ENCODE measurements around the gene LAD1. TPM values are rescaled to one million over a fixed set of nuclear protein-coding genes. Genes with fewer than 3 reads are reported as not detected.

LAD1 gene
- total and polyA plus RNA-seq, 8 donors = 11.5 to 37.6 (median 12.0) TPM

- no peaks in the 10 kb centered on the region for H3K4me1 ChIP-seq
- TF ChIP-seq, protein P1, sequence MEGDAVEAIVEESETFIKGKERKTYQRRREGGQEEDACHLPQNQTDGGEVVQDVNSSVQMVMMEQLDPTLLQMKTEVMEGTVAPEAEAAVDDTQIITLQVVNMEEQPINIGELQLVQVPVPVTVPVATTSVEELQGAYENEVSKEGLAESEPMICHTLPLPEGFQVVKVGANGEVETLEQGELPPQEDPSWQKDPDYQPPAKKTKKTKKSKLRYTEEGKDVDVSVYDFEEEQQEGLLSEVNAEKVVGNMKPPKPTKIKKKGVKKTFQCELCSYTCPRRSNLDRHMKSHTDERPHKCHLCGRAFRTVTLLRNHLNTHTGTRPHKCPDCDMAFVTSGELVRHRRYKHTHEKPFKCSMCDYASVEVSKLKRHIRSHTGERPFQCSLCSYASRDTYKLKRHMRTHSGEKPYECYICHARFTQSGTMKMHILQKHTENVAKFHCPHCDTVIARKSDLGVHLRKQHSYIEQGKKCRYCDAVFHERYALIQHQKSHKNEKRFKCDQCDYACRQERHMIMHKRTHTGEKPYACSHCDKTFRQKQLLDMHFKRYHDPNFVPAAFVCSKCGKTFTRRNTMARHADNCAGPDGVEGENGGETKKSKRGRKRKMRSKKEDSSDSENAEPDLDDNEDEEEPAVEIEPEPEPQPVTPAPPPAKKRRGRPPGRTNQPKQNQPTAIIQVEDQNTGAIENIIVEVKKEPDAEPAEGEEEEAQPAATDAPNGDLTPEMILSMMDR (IDR thresholded peaks at IDR 0.05) = no peak
- intact Hi-C loops (cut with DNase I) = loop anchor here in 1 of 2 donors (10.0 kb wide), 1 partner anchor 104 kb away; no protein-coding TSS in a partner anchor
- ATAC-seq (no peak), DNase-seq (no peak)
- no peaks in the 10 kb centered on the region for H3K36me3 ChIP-seq
- no peak overlapping the region for H3K4me3 ChIP-seq
- no peak overlapping the region for H3K27ac ChIP-seq
- no peaks in the 10 kb centered on the region for H3K27me3 ChIP-seq
- no peaks in the 10 kb centered on the region for H3K9me3 ChIP-seq
Observed at GRCh38 chr1:201359031-201359872, 39.9 kb downstream of the LAD1 start.

DNA sequence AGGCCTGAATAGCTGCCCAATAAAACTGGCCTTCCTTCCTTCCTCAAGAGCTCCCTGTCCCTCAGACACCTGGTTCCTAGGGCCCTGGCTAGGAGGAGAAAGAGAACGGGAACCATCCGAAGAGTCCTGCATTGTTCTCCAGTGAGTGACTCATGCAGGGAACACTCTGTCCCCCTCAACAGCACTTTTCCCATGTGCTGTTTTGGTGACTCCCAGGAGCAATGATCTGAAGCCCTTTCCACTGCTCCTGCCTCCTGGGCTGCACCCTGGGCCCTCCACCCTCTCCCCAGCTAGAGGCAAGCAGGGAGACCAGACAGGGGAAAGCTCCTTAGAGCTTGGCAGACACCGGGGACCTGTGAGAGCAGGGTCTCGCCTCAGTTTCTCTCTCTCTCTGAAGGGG, 40.5 kb downstream of the LAD1 start:
- H3K4me3 ChIP-seq = no peak overlapping the region
- H3K27me3 ChIP-seq = no peaks in the 10 kb centered on the region
- intact Hi-C loops (cut with DNase I) = loop anchor here in 1 of 2 donors (10.0 kb wide), 1 partner anchor 104 kb away; no protein-coding TSS in a partner anchor
- DNase-seq (no peak), ATAC-seq (no peak)
- H3K27ac ChIP-seq = no peak overlapping the region
- no peaks in the 10 kb centered on the region for H3K4me1 ChIP-seq
- TF ChIP-seq, protein P1 (IDR thresholded peaks at IDR 0.05) = no peak
- no peaks in the 10 kb centered on the region for H3K9me3 ChIP-seq
- H3K36me3 ChIP-seq = no peaks in the 10 kb centered on the region

DNA sequence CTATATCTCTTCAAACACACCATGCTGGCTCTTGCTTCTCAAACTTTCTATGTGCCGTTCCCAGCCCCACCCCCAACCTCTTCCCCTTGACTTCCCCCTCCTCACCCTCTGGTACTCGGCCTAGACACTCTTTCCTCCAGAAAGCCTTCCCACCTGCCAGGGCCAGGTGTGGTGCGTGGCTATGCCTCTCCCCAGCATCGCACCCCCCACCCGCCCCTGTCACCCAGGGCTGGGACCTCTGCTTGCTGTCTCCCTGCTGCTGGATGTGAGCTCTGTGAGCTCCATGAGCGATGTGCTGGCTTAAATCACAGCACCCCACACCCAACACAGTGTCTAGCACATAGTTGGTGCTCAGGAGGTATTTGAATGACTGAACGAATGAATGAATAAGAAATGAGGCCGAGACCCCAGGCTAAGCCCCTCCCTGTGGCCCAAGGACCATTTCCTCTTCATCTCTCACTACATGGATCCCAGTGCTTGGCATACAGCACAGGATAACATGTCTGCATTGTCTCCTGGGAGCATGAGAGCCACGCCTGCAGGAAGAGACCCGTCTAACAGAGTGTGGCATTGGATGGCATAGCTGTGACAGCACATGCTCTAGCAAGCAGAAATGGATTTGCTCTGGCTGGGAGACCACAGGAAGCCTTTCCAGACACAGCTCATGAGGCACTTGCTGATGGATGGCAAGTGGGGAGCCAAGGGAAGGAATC, 41.3 kb downstream of the LAD1 start:
- H3K27ac ChIP-seq = no peak overlapping the region
- ATAC-seq = no peak
- intact Hi-C loops (cut with DNase I) = loop anchor here in 1 of 2 donors (10.0 kb wide), 1 partner anchor 103 kb away; no protein-coding TSS in a partner anchor
- no peaks in the 10 kb centered on the region for H3K27me3 ChIP-seq
- H3K4me1 ChIP-seq = no peaks in the 10 kb centered on the region
- no peak for DNase-seq
- no peak overlapping the region for H3K4me3 ChIP-seq
- H3K9me3 ChIP-seq = no peaks in the 10 kb centered on the region
- H3K36me3 ChIP-seq = no peaks in the 10 kb centered on the region
- TF ChIP-seq, protein P1 (IDR thresholded peaks at IDR 0.05) = no peak

DNA sequence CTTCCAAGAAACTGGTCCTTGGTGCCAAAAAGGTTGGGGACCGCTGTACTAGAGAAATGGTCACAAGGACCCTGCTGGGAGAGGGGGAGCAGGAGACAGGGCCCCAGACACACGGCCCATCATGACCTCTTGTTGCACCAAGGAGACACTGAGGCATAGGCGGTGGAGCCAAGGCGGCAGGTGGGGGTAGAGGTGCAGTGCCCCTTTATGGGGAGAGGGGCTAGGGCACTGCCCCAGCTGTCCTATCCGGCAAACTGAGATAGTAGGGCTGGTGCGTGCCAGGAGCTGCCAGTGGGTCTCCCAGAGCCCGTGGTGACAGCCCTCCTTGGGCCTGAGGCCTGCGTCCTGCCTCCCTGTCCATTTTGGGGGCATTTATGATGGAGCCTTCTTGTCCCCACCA, 41.9 kb downstream of the LAD1 start:
- no peaks in the 10 kb centered on the region for H3K9me3 ChIP-seq
- intact Hi-C loops (cut with DNase I) = loop anchor here in 1 of 2 donors (10.0 kb wide), 1 partner anchor 102 kb away; no protein-coding TSS in a partner anchor
- TF ChIP-seq, protein P1 (IDR thresholded peaks at IDR 0.05) = no peak
- no peak for DNase-seq
- H3K27me3 ChIP-seq = no peaks in the 10 kb centered on the region
- H3K36me3 ChIP-seq = no peaks in the 10 kb centered on the region
- no peaks in the 10 kb centered on the region for H3K4me1 ChIP-seq
- no peak overlapping the region for H3K27ac ChIP-seq
- no peak for ATAC-seq
- no peak overlapping the region for H3K4me3 ChIP-seq

- ATAC-seq = no peak
- H3K4me3 ChIP-seq = no peak overlapping the region
- intact Hi-C loops (cut with DNase I) = loop anchor here in 1 of 2 donors (10.0 kb wide), 1 partner anchor 102 kb away; no protein-coding TSS in a partner anchor
Observed at GRCh38 chr1:201356701-201357100, 42.4 kb downstream of the LAD1 start.

More at GRCh38 chr1:201356701-201357100, 42.4 kb downstream of the LAD1 start:
- Histone ChIP-seq H3K4me1 (no peaks in the 10 kb centered on the region), H3K27ac (no peak overlapping the region), H3K9me3 (no peaks in the 10 kb centered on the region), H3K36me3 (no peaks in the 10 kb centered on the region), H3K27me3 (no peaks in the 10 kb centered on the region)
- no peak for DNase-seq
- TF ChIP-seq, protein P1 (IDR thresholded peaks at IDR 0.05) = no peak

Data from left lung (tissue), 10 donors.